Chondrocyte (in vitro differentiated cells): ENCODE measurements around the gene NCOA1. TPM values are rescaled to one million over a fixed set of nuclear protein-coding genes. Genes with fewer than 3 reads are reported as not detected.
"Not testable (repeated sequence)": the region's sequence is repeated elsewhere in the genome, so short reads cannot be mapped to it uniquely, and the experiment has no call there.

Experiments
- DNase-seq: peaks from one replicate; pipeline ENCODE4 v3.0.0; 2021; ENCODE audit warnings: mixed read lengths, low spot score
- H3K27ac Mint-ChIP-seq: one replicate; pipeline ENCODE4 v1.8.0; 2021; ENCODE audit warnings: mild to moderate bottlenecking, moderate library complexity, mixed read lengths; ENCODE audit not compliant: unreplicated experiment
- H3K27me3 Mint-ChIP-seq: 2 replicates; pipeline ENCODE4 v1.8.0; 2021; ENCODE audit warnings: low read depth, mixed read lengths
- H3K36me3 Mint-ChIP-seq: 2 replicates; pipeline ENCODE4 v1.8.0; 2021; ENCODE audit warnings: low read depth, mixed read lengths
- H3K4me1 Mint-ChIP-seq: 2 replicates; pipeline ENCODE4 v1.8.0; 2021; ENCODE audit warnings: low read depth, mild to moderate bottlenecking, mixed read lengths
- H3K4me3 Mint-ChIP-seq: one replicate; pipeline ENCODE4 v1.8.0; 2021; ENCODE audit warnings: mild to moderate bottlenecking, moderate library complexity, mixed read lengths; ENCODE audit not compliant: unreplicated experiment
- H3K9me3 Mint-ChIP-seq: 2 replicates; pipeline ENCODE4 v1.8.0; 2021; ENCODE audit warnings: low read depth, mixed read lengths
- total RNA-seq: library from RNA; stranded (reverse); gene quantifications from 3 replicates; pipeline ENCODE4 v1.2.1, GENCODE V29; 2021
- TF ChIP-seq, protein P1 (sequence below): fragments of 200-600 bp; sonication (generic); IDR thresholded peaks from 2 replicates; pipeline ENCODE4 v1.5.0; 2021; ENCODE audit warnings: antibody characterized with exemption, mild to moderate bottlenecking, moderate library complexity

The NCOA1 gene
- total RNA-seq, 1 donor from 2014 or later = 20.3 TPM

DNA sequence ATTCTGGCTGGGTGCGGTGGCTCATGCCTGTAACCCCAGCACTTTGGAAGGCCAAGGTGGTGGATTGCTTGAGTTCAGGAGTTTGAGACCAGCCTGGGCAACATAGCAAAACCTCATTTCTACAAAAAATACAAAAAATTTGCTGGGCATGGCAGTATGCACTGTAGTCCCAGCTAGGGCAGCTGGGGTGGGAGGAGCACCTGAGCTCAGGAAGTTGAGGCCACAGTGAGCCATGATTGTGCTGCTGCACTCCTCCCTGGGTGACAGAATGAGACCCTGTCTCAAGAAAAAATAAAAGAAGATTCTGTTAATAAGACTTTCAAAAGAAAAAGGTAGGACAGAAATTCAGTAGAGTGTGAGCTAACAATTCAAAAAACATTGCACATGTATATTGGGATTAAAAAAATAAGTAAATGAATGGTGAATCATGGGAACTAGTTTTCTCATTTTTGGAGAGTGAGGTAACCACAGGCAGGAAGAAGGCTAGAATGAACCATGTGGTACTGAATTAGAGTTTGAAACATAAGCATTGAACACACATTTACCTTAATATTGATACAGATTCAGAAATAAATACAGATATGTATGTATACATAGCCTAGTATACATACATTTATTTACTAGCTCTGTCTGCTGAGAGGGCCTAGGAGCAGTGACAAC, 53.5 kb downstream of the NCOA1 start:
- DNase-seq = no peak
- TF ChIP-seq, protein P1, sequence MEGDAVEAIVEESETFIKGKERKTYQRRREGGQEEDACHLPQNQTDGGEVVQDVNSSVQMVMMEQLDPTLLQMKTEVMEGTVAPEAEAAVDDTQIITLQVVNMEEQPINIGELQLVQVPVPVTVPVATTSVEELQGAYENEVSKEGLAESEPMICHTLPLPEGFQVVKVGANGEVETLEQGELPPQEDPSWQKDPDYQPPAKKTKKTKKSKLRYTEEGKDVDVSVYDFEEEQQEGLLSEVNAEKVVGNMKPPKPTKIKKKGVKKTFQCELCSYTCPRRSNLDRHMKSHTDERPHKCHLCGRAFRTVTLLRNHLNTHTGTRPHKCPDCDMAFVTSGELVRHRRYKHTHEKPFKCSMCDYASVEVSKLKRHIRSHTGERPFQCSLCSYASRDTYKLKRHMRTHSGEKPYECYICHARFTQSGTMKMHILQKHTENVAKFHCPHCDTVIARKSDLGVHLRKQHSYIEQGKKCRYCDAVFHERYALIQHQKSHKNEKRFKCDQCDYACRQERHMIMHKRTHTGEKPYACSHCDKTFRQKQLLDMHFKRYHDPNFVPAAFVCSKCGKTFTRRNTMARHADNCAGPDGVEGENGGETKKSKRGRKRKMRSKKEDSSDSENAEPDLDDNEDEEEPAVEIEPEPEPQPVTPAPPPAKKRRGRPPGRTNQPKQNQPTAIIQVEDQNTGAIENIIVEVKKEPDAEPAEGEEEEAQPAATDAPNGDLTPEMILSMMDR = no peak
- Mint-ChIP-seq H3K27me3 (no peaks in the 10 kb centered on the region), H3K4me1 (peaks cover 2% of the 10 kb centered on the region), H3K36me3 (peaks cover 6% of the 10 kb centered on the region), H3K4me3 (no peak overlapping the region), H3K27ac (no peak overlapping the region), H3K9me3 (peaks cover 35% of the 10 kb centered on the region)

DNA sequence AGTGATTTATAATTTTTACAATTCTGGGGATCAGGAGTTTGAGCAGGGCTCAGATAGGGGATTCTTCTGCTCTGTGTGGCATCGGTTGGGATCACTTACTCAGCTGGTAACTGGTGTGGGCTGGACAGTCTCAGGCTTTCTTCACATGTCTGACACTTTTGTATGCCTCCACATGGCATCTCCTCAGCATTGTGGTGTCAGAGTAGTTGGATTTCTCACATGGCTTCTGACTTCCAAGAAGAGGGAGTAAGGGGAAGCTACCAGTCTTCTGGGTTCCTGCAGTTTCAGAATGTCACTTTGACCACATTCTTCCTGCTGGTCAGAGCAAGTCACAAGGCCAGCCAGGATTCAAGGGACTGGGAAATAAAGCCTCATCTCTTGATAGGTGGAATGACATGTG, 55.6 kb downstream of the NCOA1 start:
- H3K9me3 Mint-ChIP-seq = peaks cover 34% of the 10 kb centered on the region
- no peak for DNase-seq
- no peak overlapping the region for H3K4me3 Mint-ChIP-seq
- peaks cover 2% of the 10 kb centered on the region for H3K4me1 Mint-ChIP-seq
- no peak overlapping the region for H3K27ac Mint-ChIP-seq
- TF ChIP-seq, protein P1 = no peak
- no peaks in the 10 kb centered on the region for H3K27me3 Mint-ChIP-seq
- H3K36me3 Mint-ChIP-seq = peaks cover 6% of the 10 kb centered on the region

DNA sequence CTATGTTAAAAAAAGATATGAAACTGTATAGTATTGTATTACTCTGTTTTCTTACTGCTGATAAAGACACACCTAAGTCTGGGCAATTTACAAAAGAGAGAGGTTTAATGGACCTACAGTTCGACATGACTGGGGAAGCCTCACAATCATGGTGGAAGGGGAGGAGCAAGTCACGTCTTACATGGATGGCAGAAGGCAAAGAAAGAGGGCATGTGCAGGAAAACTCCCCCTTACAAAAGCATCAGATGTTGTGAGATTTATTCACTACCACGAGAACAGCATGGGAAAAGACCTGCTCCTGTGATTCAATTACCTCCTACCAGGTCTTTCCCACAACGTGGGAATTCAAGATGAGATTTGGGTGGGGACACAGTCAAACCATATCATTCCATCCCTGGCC, 57.0 kb downstream of the NCOA1 start:
- TF ChIP-seq, protein P1 = no peak
- peaks cover 4% of the 10 kb centered on the region for H3K36me3 Mint-ChIP-seq
- peaks cover 24% of the 10 kb centered on the region for H3K9me3 Mint-ChIP-seq
- no peak overlapping the region for H3K4me3 Mint-ChIP-seq
- H3K27ac Mint-ChIP-seq = no peak overlapping the region
- DNase-seq = no peak
- H3K27me3 Mint-ChIP-seq = no peaks in the 10 kb centered on the region
- H3K4me1 Mint-ChIP-seq = peaks cover 2% of the 10 kb centered on the region

DNA sequence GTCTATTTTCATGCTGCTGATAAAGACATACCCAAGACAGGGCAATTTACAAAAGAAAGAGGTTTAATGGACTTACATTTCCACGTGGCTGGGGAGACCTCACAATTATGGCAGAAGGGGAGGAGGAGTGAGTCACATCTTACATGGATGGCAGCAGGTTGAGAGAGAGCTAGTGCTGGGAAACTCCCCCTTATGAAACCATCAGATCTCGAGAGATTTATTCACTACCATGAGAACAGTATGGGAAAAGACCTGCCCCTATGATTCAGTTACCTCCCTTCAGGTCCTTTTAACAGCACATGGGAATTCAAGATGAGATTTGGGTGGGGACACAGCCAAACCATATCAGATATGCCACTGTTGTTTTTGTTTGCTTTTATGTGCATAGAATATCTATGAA, 59.2 kb downstream of the NCOA1 start:
- not testable (repeated sequence) for H3K27ac Mint-ChIP-seq, H3K4me3 Mint-ChIP-seq, H3K9me3 Mint-ChIP-seq, DNase-seq, H3K27me3 Mint-ChIP-seq, H3K4me1 Mint-ChIP-seq, H3K36me3 Mint-ChIP-seq

DNA sequence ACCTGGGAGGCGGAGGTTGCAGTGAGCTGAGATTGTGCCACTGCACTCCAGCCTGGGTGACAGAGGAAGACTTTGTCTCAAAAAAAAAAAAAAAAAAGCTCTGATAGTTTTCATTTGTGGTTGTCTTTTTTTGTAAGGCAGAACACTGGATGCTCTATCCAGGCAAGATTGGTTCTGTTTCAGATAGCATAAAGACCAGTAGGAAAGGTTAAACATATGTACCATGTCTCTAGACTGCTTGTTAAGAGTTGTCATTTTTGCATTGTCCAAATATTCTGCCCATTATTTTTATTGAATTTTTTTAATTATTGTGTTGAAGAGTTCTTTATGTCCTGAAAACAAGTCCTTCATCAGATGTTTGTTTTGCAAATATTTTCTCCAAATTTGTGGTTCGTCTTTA, 60.0 kb downstream of the NCOA1 start:
- Mint-ChIP-seq H3K36me3 (peaks cover 4% of the 10 kb centered on the region), H3K27ac (no peak overlapping the region), H3K27me3 (no peaks in the 10 kb centered on the region), H3K4me3 (no peak overlapping the region), H3K9me3 (peaks cover 7% of the 10 kb centered on the region), H3K4me1 (no peaks in the 10 kb centered on the region)
- DNase-seq = no peak
- TF ChIP-seq, protein P1 = no peak

DNA sequence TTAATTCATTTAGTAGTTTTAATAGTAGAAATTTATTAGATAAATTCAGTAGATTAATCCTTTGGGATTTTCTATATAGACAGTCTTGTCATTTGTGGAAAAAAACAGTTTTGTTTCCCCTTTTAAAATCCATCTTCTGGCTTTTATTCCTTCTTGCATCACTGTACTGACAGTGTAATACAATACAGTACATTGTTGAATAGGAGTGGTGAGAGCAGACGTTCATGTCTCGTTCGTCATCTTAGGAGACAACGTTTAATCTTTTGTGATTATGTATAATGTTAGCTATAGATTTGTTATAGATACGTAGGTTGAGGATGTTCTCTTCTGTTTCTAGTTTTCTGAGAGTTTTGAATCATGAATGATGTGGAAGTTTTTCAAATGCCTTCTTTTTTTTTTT, 61.8 kb downstream of the NCOA1 start:
- Mint-ChIP-seq H3K9me3 (peaks cover 15% of the 10 kb centered on the region), H3K27ac (no peak overlapping the region), H3K36me3 (peaks cover 5% of the 10 kb centered on the region), H3K4me3 (no peak overlapping the region), H3K4me1 (peaks cover 2% of the 10 kb centered on the region), H3K27me3 (no peaks in the 10 kb centered on the region)
- DNase-seq = no peak
- TF ChIP-seq, protein P1 = no peak
